Activated naive CD4-positive, alpha-beta T cell treated with anti-CD3 and anti-CD28 coated beads for 36 hours (primary cell): Measurements from ENCODE around the gene CIT. TPM values are rescaled to one million over a fixed set of nuclear protein-coding genes. Genes with fewer than 3 reads are reported as not detected.
"Not testable (repeated sequence)": the region's sequence is repeated elsewhere in the genome, so short reads cannot be mapped to it uniquely, and the experiment has no call there.

Experiments used
- CTCF ChIA-PET: fragments of 350-600 bp; sonication (Branson Sonifier 250); formaldehyde crosslinking; loops from one replicate; lab custom pipeline; 2021; ENCODE audit warnings: antibody characterized with exemption; lab: Charles Lee
- DNase-seq: peaks from one replicate; pipeline ENCODE4 v3.0.0-alpha.2; 2020
- H3K27ac Mint-ChIP-seq: one replicate; pipeline ENCODE4 v1.8.0; 2021; ENCODE audit warnings: mild to moderate bottlenecking, mixed read lengths
- H3K27me3 Mint-ChIP-seq: one replicate; pipeline ENCODE4 v1.8.0; 2021; ENCODE audit warnings: low read depth, mixed read lengths
- H3K36me3 Mint-ChIP-seq: one replicate; pipeline ENCODE4 v1.8.0; 2021; ENCODE audit warnings: low read depth, mixed read lengths
- H3K4me1 Mint-ChIP-seq: one replicate; pipeline ENCODE4 v1.8.0; 2021; ENCODE audit warnings: low read depth, mixed read lengths
- H3K4me3 Mint-ChIP-seq: one replicate; pipeline ENCODE4 v1.8.0; 2021; ENCODE audit warnings: mild to moderate bottlenecking, moderate library complexity, mixed read lengths
- H3K9me3 Mint-ChIP-seq: one replicate; pipeline ENCODE4 v1.8.0; 2021; ENCODE audit warnings: mixed read lengths
- intact Hi-C: fragments of 100-400 bp; cut with micrococcal nuclease; formaldehyde crosslinking; loops from one replicate; pipeline ENCODE4 v1.15.1; 2023
- total RNA-seq, 2 experiments: library from RNA; stranded (reverse); gene quantifications; one replicate each; pipeline ENCODE4 v1.2.3, GENCODE V29; 2021

Gene CIT
- total RNA-seq, 2 experiments from 2014 or later, result 78.6 to 78.8 TPM

DNA sequence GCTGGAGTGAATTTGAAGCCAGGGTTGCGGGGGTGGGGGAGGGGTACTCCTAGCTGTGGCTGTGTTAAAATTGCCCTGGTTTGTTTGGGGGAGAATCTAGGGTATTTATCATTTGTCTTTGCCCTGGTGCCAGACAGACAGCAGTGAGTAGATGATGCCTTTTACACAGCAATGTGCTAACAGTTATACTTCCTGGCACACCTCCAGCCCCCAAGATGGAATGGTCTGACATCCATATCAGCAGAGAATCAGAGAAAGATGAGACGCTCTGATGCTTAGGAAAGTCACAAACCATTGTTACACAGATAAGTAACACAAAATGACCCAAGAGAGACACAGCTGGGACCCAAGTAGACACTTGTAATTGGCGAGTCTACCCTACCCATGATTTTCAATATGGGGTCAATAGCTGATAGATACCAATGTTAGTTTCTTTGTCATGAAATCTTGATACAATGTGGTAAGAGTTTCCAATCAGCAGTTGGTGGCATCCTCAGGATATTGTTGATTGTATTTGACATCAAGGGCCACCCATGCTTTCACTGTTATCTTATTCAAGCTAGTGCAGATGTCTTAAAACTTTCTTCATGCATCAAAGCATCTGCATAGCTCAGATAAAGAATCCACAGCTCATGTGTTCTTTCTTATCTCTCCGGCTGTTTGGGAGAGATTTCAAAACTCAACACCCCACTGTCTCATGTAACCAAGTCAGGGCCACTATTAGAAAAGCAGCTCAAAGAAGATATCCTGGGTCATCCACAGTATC is 211.8 kb downstream of the CIT start:
- intact Hi-C loops, result loop anchor here (5.0 kb wide), 1 partner anchor 537 kb away; the partner anchor contains the start of gene RPLP0
- peaks cover 34% of the 10 kb centered on the region for H3K4me1 Mint-ChIP-seq
- no peaks in the 10 kb centered on the region for H3K9me3 Mint-ChIP-seq
- no peak overlapping the region for H3K27ac Mint-ChIP-seq
- CTCF ChIA-PET, result interaction anchor here (0.5 to 1.7 kb wide), 5 partner anchors 13 to 1620 kb away, joined by 4 to 7 read pairs (median 5); no protein-coding TSS in a partner anchor
- no peak overlapping the region for H3K4me3 Mint-ChIP-seq
- H3K36me3 Mint-ChIP-seq, result peaks cover 14% of the 10 kb centered on the region
- DNase-seq, result no peak
- no peaks in the 10 kb centered on the region for H3K27me3 Mint-ChIP-seq

DNA sequence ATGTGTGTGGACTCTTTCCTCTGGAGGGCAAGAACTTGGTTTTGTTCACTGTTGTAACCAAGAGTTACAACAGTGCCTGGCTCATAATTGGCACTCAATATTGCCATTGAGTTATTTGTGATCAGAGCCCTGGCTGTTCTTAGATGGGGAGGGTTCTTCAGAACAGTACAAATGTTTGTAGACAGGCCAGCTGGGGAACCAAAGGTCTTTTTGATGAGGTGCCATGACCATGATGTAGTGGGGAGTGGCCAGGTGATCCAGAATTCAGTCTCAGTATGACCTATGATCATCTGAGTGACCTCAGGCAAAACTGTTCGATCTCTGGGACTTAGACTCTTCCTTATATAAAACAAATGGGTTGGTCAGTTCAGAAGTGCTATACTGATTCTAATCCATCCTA is 212.5 kb downstream of the CIT start:
- intact Hi-C loops, result loop anchor here (5.0 kb wide), 1 partner anchor 538 kb away; the partner anchor contains the start of gene RPLP0
- H3K4me3 Mint-ChIP-seq, result no peak overlapping the region
- CTCF ChIA-PET, result interaction anchor here (1.2 to 1.7 kb wide), 2 partner anchors 16 to 220 kb away, joined by 5 to 7 read pairs; no protein-coding TSS in a partner anchor
- no peak overlapping the region for H3K27ac Mint-ChIP-seq
- DNase-seq, result no peak
- no peaks in the 10 kb centered on the region for H3K27me3 Mint-ChIP-seq
- no peaks in the 10 kb centered on the region for H3K9me3 Mint-ChIP-seq
- H3K4me1 Mint-ChIP-seq, result peaks cover 27% of the 10 kb centered on the region
- peaks cover 7% of the 10 kb centered on the region for H3K36me3 Mint-ChIP-seq

DNA sequence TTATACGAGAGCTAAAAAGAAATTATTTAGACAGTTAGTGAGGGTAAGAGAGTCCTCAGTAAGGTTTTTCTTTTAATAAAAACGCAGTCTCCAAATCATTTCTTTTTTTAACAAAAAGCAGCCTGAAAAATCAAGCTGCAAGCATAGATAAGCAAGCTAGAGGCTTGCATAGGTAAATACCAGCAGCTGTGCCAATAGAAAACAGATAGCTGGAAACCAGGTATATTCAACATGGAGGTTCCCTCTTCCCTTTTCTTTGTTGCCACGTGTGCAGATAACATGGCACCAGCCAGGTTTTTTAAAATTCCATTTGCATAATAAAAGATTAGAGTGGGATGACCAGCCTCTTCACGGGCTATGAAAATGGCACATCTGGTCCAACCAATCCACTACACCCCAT is 215.2 kb downstream of the CIT start:
- Mint-ChIP-seq H3K9me3 (no peaks in the 10 kb centered on the region), H3K36me3 (no peaks in the 10 kb centered on the region), H3K27ac (no peak overlapping the region), H3K27me3 (no peaks in the 10 kb centered on the region), H3K4me1 (peaks cover 13% of the 10 kb centered on the region), H3K4me3 (no peak overlapping the region)
- CTCF ChIA-PET, result interaction anchor here (1.0 to 1.3 kb wide), 2 partner anchors 11 to 217 kb away, joined by 4 to 6 read pairs; no protein-coding TSS in a partner anchor
- DNase-seq, result no peak
- intact Hi-C loops, result no loop called here

GRCh38 chr12:119660076-119660475 is 217.0 kb downstream of the CIT start:
- Mint-ChIP-seq H3K27ac (no peak overlapping the region), H3K36me3 (no peaks in the 10 kb centered on the region), H3K27me3 (no peaks in the 10 kb centered on the region), H3K9me3 (no peaks in the 10 kb centered on the region), H3K4me1 (no peaks in the 10 kb centered on the region), H3K4me3 (no peak overlapping the region)
- no peak for DNase-seq
- CTCF ChIA-PET, result interaction anchor here (1.3 to 1.5 kb wide), 2 partner anchors 9 to 216 kb away, joined by 4 to 5 read pairs; no protein-coding TSS in a partner anchor
- intact Hi-C loops, result no loop called here

- Mint-ChIP-seq H3K4me3 (no peak overlapping the region), H3K27ac (no peak overlapping the region), H3K36me3 (no peaks in the 10 kb centered on the region), H3K27me3 (no peaks in the 10 kb centered on the region), H3K4me1 (no peaks in the 10 kb centered on the region), H3K9me3 (no peaks in the 10 kb centered on the region)
- CTCF ChIA-PET, result interaction anchor here (1.1 to 1.5 kb wide), 6 partner anchors 8 to 215 kb away, joined by 3 to 6 read pairs (median 4); no protein-coding TSS in a partner anchor
- peak; percentile 69 for DNase-seq
- intact Hi-C loops, result loop anchor here (1.0 kb wide), 2 partner anchors 215 to 243 kb away; no protein-coding TSS in a partner anchor
These were observed 217.7 kb downstream of the CIT start for GRCh38 chr12:119659289-119659897.

- DNase-seq, H3K4me1 Mint-ChIP-seq, H3K27me3 Mint-ChIP-seq, H3K4me3 Mint-ChIP-seq, H3K27ac Mint-ChIP-seq, H3K36me3 Mint-ChIP-seq, intact Hi-C loops: not testable (repeated sequence)
- peaks cover 10% of the 10 kb centered on the region for H3K9me3 Mint-ChIP-seq
- CTCF ChIA-PET, result interaction anchor here (1.0 to 1.4 kb wide), 6 partner anchors 9 to 111 kb away, joined by 3 to 6 read pairs (median 4); partner anchors contain the start of gene PRKAB1
These were observed 219.0 kb downstream of the CIT start for GRCh38 chr12:119658166-119658565.

GRCh38 chr12:119657001-119657400 is 220.1 kb downstream of the CIT start:
- H3K4me1 Mint-ChIP-seq, H3K4me3 Mint-ChIP-seq, intact Hi-C loops, CTCF ChIA-PET, H3K36me3 Mint-ChIP-seq, DNase-seq, H3K27me3 Mint-ChIP-seq, H3K27ac Mint-ChIP-seq: not testable (repeated sequence)
- H3K9me3 Mint-ChIP-seq, result peaks cover 18% of the 10 kb centered on the region

DNA sequence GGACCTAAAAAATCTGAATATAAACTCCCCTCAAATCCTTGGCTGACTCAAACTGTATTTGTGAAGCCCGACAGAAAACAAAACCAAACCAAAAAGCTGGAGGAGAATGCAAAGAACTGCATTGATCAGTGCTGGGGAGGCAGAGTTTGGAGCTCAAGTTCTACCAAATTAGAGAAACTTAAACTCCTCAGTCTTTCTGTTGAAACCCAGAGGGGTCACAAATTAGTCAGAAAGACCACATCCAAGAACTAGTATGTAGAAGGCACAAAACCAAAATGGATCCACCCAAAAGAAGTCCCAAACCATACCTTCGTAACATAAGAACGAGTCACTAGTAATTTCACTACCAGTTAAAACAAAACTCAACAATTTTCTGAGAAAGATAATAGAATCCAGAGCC is 224.5 kb downstream of the CIT start:
- Mint-ChIP-seq H3K36me3 (no peaks in the 10 kb centered on the region), H3K27ac (no peak overlapping the region), H3K4me3 (no peak overlapping the region), H3K27me3 (no peaks in the 10 kb centered on the region), H3K9me3 (peaks cover 20% of the 10 kb centered on the region), H3K4me1 (no peaks in the 10 kb centered on the region)
- intact Hi-C loops, result no loop called here
- CTCF ChIA-PET, result interaction anchor here (0.7 to 1.7 kb wide), 4 partner anchors 11 to 107 kb away, joined by 3 to 5 read pairs (median 4); partner anchors contain the start of gene PRKAB1
- no peak for DNase-seq

DNA sequence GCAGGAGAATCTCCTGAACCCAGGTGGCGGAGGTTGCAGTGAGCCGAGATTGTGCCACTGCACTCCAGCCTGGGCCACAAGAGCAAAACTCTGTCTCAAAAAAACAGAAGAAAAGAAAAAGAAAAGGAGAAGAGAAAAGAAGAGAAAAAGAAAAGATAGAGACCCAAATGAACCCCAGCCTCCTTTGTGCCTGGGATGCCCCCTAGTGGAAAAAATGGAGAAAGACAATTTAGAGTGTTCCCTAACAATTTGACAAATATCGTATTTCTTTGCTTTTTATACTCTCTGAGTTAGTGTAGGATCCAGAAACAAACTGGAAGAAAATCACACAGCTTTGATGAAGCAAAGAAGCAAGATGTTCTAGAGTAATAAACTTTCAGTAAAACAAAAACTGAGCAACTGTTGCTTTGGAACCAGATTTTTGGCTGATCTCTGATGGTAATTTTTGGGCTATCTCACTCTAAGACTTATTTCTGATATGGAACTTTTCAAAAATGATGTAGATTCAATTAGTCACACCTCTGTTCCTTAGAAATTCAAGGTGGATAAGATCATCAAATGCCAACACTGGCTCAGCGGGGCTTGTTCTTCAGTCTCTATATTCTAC is 227.8 kb downstream of the CIT start:
- no peaks in the 10 kb centered on the region for H3K36me3 Mint-ChIP-seq
- no peak for DNase-seq
- H3K27me3 Mint-ChIP-seq, result no peaks in the 10 kb centered on the region
- H3K9me3 Mint-ChIP-seq, result peaks cover 20% of the 10 kb centered on the region
- H3K4me1 Mint-ChIP-seq, result no peaks in the 10 kb centered on the region
- no peak overlapping the region for H3K4me3 Mint-ChIP-seq
- H3K27ac Mint-ChIP-seq, result no peak overlapping the region
- intact Hi-C loops, result loop anchor here (1.0 to 5.0 kb wide), 3 partner anchors 102 to 1245 kb away; no protein-coding TSS in a partner anchor
- CTCF ChIA-PET, result interaction anchor here (0.5 to 3.1 kb wide), 18 partner anchors 9 to 1220 kb away, joined by 3 to 11 read pairs (median 4); partner anchors contain the start of gene PRKAB1

- Mint-ChIP-seq H3K4me1 (no peaks in the 10 kb centered on the region), H3K27me3 (peaks cover 9% of the 10 kb centered on the region), H3K4me3 (no peak overlapping the region), H3K27ac (no peak overlapping the region), H3K9me3 (no peaks in the 10 kb centered on the region), H3K36me3 (no peaks in the 10 kb centered on the region)
- CTCF ChIA-PET, result no interaction called here
- intact Hi-C loops, result loop anchor here (5.0 kb wide), 1 partner anchor 98 kb away; no protein-coding TSS in a partner anchor
- DNase-seq, result no peak
These were observed 231.5 kb downstream of the CIT start for GRCh38 chr12:119645535-119646059.

GRCh38 chr12:119644930-119645329 is 232.2 kb downstream of the CIT start:
- CTCF ChIA-PET, result no interaction called here
- no peak for DNase-seq

More at GRCh38 chr12:119644930-119645329, 232.2 kb downstream of the CIT start:
- Mint-ChIP-seq H3K4me1 (no peaks in the 10 kb centered on the region), H3K36me3 (no peaks in the 10 kb centered on the region), H3K27ac (no peak overlapping the region), H3K4me3 (no peak overlapping the region), H3K27me3 (peaks cover 12% of the 10 kb centered on the region), H3K9me3 (no peaks in the 10 kb centered on the region)
- intact Hi-C loops, result loop anchor here (5.0 kb wide), 1 partner anchor 98 kb away; no protein-coding TSS in a partner anchor
